GM19238 (cell line): Measurements from ENCODE around the gene FMOD.
"Not testable (repeated sequence)": the region's sequence is repeated elsewhere in the genome, so short reads cannot be mapped to it uniquely, and the experiment has no call there.

Source experiments
- DNase-seq: peaks from one replicate; pipeline ENCODE4 v3.0.0; 2011; ENCODE audit warnings: low spot score; ENCODE audit not compliant: insufficient read length

Gene FMOD

DNA sequence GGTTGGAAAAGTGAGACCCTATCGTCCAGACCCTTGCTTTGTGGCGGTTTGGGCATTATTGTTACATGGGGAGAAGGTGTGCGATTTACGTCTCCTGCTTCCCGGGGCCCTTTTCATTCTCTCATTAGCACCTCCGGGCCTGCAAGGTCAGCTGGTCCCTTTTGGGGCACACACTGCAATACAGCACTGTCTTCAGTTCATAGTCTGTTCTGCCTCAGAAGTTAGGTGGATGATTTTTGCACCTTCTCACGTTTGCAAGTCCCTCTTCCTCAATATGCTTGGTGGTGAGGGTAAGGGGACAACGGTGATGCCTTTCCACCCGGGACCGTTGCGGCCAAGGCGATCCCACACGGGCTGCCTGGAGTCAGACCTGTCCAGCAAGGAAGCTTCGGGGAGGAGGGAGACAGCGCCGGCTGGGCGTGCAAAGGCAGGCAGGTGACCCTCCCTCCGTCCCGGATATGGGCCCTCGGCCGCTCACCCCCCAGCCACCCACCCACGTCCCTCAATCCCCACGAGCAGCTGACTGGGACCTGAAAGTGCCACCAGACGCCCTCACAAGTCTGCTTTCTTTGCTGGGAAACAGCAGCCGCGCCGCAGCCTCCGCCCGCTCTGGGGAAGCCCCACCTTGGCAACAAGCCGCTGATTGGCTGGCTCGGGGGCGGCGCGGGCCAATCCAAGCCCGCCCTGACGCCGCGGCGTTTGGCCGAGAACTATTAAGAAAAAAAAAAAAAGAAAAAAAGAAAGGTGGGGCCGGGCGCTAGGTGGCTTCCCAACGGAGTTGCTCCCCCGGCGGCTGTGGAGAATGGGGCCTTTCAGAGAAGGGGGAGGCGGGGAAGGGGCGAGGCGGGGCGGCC is 23.9 kb downstream of the FMOD start:
- peak; percentile 87 for DNase-seq

DNA sequence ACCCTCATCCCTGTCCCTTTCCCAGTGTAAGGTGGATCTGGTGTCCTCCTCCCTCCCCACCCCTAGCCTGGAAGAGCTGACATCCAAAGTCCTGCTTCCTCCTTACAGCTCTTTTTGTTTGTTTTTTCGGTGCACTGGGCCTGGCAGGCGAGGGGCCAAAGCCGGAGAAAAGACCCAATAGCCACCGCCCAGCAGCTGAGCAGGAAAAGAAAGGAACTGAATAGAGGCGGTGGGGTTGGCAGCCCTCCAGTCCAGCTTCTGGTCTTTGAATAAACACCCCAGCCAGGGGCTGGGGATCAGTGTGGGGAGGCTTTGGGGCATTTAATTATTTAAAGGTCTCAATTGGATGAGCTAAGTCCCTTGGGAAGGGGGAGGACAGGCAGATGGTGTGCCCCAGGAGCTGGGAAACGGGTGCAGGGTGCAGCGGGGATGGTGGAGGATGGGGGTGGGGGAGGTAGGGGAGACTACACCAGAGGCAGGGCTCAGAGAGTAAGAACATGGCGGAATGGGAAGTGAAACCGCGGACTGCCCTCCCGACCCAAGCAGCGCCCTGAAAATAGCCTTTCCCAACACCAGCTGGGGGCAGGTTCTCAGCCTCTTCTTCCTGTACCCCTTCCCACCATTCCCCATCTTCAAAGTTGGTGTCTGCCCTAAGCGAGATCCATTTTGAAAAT is 25.4 kb downstream of the FMOD start:
- no peak for DNase-seq

DNA sequence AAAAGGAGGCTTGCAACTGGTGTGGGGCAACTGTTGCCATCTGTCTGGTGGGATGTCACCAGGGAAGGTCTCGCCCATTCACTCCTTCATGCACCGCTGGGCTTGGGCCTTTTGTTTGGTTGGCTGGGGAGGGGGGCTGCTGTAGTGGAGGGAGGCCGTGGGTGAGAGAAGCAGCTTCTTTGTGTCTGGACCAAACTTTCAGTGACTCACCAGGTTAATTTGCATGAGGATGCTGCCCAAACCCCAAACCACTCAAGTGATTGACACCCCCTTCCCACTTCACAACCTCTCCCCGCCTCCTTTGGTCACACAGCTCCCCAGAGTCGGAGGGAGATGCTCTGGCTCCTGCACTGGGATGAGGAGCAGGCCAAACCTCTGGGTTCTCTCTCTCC is 25.9 kb downstream of the FMOD start:
- peak; percentile 58 for DNase-seq

DNA sequence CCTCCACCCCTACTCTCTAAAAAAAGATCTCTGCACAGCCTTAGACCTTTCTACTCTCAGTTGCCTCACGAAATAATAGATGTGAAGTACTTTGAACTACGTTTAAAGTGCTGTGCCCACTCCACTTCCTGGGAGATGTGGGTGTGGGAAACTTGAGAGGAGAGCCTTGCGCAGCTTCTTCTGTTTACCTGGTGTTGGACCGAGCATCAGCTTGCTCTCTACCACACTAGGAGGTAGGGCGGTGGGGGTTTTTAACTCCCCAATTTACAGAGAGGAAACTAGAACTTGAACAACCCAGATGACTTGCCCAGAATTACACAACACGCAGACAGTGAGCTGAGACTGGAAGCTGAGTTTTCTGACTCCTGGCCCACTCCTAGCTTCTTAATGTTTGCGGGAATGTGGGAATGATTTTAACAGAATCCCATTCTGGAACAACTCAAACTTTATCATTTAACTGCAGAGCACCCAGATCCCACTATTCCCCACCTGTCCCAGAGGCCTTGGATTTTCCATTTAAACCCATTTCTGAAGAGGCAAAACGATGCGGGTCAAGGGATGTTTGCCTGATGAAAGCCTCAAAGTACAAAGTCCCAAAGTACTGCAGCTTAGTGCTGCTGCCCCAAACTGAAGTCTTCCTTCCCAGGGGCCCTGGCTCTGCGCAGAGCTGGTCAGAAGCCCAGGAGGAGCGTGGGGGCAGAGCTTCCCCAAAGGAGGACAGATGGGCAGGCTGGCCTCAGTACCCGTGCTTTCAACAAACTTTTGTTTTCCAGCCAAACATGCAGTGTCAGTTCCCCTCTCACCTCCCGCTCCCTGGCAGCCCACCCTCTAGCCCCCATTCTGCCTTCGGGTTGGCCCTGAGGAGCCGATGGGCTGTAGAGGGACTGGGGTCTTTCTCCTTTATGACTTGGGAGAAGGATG is 26.6 kb downstream of the FMOD start:
- DNase-seq, result no peak

DNA sequence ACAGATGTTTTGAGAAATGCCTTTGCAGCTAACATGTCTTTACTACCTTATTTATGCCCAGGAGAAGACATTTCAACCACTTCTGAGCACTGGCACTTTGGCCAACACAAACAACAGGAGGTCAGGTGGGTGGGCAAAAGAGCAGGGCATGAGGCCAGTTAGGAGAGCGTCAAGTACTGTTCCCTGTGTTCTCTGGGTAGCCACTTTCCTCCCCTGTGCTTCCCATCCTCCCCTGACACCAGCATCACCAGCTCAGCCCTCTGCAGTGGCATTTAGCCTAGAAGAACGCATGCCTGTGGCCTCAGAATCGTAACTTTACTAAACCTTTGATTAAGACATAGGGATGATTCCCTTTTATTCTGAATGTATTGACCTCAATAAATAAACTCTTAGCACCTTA is 27.3 kb downstream of the FMOD start:
- DNase-seq, result no peak

DNA sequence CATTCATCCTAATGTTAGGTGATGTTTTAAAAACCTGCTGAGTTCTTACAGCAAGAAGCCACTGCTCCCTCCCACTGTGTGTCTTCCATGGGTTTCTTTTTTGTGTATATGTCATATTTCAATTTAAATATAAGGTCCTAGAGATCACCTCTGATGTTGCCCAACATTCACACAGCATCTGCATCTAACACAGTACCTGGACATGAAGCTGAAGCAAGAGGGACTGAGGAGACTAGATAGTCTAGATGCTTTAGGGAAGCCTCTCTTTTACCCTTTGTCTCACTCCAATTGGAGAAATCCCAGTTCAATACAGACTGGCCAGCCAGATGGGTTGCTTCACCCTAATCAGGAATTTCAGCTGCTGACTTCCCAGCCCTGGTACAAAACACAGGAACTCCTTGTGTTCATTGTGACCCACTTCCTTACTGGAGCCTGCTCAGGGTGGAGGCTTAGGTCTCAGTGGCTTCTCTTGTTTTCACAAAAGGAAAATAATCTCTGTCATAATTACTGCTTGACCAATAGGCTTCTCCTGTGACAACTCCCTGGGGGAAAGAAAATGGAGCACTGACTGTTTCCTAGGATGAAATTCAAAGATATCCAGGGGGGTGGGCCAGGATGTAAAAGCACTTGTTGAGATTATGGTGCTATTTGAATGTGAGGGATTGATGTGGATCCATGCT is 28.3 kb downstream of the FMOD start:
- no peak for DNase-seq

DNA sequence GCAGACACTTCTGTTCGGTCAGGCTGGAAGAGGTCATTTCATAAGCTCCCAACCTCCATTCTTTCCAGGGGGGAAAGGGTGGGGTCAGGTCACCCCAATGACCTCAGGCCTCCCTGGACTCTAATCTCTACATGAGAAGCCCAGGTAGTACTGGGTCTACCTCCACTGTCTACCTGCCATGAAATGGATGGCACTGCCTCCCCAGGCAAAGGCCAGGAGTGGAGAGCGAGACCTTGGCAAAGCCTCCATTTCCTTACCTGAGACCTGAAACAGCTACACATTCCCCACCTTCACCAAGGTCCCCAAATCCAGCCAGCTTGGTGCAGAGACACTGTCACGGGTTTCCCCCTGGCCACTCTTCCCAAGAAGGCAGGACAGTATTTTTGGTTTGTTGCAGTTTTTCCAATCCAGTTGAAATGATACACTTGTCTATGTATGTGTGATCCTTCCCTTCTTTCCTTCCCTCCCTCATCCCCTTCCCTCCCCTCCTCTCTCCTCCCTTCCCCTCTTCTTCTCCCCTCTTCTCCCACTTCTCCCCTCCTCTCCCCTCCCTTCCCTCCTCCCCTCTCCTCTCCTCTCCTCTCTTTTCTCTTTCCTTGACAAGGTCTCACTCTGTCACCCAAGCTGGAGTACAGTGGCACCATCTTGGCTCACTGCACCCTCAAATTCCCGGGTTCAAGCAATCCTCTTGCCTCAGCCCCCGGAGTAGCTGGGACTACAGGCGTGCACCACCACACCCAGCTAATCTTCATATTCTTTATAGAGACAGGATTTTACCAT is 29.5 kb downstream of the FMOD start:
- no peak for DNase-seq

DNA sequence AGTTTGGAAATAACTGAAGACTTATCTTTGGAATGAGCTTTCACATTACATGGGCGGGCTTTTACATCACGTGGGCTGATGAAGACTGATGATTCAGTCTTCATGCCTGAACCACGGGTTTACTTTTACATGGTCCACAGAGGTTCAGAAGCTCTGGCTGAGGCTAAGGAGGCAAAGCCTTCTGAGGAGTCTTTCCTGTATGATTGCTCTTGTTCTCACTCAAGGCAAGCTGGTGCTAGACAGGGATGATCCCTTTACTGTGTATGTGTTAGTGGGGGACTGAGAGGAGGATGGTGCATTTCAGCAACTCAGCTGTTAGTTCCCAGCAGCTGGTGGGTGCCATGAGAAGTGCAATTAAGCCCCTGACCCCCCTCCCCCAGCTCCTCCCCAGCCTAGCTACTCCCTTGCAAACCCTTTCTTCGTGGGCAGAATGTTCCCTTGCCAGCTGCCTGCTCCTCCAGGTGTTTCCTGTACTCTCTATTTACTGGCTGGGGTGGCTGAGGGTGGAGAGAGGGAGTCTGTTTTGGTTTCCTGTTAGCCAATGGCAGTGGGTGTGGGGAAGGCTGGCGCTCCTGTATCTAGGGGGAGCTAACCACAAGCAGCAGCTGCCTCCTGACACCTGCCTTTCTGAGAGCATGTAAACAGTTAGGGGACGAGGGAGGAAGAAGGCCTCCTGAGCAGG is 30.2 kb downstream of the FMOD start:
- DNase-seq, result no peak

DNA sequence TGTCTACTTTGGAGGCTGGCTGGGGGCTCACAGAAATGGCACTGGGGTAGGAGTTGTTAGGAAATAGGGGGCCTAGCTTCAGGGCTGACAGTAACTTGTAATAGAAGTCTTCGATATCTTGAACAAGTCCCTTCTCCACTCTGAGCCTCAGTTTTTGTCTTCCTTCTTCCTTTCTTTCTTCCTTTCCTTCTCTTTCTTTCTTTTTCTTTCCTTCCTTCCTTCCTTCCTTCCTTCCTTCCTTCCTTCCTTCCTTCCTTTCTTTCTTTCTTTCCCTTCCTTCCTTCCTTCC is 32.7 kb downstream of the FMOD start:
- no peak for DNase-seq

DNA sequence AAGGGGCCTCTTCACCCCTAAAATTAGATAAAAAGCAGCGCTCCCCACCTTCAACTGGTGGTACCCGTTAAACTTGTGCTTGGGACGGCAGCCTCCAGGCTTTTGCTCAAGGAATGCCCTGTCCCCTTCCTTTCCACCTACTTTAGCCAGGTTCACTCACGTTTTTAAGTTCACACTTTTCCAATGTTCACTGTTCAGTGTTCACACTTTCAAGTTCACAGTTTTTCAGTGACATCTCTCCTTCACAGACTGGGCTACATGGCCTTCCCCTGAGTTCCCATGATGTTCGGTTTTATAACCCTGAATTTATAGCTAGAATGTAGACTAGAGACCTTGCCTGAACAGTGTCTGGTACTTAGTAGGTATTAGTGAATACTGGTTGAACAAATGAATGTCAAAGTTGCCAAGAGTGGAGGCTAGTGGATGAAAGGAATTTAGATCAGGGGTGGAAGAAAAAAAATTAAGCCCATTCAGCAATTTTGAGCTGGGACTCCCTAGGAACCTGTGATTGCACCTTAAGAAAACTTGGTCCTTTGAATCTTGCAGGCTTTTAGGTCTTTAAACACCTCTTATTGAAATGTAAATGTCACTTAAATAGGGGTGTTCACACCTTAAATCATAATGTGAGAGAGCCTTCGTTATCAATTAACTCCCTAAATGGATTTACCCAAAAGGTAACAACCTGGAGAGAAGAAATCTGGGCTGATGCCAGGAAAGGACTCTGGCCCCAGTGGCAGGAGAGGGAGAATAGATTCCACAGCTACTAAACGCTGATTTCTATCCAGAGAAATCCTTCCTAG is 33.3 kb downstream of the FMOD start:
- no peak for DNase-seq

DNA sequence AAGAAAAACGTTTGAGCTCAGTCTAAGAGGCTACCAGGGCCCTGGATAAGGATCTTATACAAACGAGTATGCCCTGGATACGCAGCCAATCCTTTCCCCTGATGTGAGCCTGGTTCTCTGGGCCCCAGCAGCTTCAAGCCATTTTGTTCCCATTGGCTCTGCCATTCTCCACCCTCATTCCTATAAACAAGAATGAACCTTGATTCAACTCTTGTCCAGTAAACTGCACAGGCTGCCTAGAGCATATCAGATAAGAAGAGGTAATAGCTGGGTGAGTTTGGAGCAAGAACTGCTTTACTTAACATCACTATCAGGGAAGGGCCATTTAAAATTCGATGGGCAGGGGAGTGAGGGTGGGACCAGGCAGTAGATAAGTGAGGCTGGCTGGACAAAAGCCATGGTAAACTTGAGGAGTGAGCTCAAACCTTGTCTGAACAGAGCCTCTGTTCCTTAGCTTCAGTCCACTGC is 34.3 kb downstream of the FMOD start:
- no peak for DNase-seq

DNA sequence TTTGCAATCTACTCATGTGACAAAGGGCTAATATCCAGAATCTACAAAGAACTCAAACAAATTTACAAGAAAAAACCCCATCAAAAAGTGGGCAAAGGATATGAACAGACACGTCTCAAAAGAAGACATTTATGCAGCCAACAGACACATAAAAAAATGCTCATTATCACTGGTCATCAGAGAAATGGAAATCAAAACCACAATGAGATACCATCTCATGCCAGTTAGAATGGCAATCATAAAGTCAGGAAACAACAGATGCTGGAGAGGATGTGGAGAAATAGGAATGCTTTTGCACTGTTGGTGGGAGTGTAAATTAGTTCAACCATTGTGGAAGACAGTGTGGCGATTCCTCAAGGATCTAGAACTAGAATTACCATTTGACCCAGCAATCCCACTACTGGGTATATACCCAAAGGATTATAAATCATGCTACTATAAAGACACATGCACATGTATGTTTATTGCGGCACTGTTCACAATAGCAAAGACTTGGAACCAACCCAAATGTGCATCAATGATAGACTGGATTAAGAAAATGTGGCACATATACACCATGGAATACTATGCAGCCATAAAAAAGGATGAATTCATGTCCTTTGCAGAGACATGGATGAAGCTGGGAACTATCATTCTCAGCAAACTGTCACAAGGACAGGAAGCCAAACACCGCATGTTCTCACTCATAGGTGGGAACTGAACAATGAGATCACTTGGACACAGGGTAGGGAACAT is 36.7 kb downstream of the FMOD start:
- DNase-seq, result not testable (repeated sequence)

DNA sequence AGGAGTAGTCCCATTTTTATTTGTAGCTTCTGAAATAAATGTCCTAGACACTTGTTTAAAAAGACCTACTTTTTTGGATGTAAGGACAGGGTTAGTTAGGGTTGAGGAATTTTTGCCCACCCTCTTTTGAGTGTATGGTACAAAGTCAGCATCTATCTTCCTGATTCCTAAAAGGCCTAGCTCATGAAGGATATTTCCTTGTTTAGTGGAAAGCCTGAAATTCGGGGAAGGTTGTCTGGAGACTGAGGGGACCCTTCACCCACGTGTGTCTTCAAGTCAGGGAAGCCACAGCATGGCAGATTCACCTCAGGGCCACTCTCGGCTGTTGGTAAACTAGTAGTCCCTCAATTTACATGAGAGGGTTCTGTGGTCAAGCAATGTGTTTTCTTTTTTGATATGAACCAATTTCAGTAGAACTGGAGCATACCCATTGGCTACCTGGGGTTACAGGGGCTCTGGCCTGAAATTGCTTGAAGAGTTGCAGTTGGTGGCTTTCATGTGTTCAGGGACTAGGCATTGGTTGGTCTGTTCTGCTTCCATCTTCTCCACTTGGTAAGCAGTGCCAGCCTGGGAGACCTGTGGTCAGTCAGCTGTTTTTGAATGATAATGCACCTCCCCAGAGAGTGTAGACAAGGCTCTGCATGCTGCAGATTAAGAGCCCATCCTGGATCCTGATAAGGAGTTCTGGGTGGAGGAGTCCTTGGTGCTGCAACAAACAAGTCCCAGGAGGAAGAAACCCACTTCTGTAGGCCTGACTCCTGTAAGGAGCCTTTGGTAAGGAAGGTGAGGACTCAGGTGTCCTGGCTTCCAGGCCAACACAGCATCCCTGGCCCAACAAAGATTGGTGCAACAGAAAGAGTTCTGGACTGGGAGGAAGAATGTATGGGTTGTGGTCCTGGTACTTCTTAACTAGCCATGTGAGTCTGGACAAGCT is 39.3 kb downstream of the FMOD start:
- no peak for DNase-seq

DNA sequence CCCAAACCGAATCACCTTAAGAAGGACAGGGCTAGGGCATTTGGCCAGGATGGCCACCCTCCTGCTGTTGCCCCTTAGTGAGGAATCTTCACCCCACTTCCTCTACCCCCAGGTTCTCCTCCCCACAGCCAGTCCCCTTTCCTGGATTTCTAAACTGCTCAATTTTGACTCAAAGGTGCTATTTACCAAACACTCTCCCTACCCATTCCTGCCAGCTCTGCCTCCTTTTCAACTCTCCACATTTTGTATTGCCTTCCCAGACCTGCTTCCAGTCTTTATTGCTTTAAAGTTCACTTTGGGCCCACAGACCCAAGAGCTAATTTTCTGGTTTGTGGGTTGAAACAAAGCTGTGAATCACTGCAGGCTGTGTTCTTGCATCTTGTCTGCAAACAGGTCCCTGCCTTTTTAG is 42.0 kb downstream of the FMOD start:
- DNase-seq, result no peak

DNA sequence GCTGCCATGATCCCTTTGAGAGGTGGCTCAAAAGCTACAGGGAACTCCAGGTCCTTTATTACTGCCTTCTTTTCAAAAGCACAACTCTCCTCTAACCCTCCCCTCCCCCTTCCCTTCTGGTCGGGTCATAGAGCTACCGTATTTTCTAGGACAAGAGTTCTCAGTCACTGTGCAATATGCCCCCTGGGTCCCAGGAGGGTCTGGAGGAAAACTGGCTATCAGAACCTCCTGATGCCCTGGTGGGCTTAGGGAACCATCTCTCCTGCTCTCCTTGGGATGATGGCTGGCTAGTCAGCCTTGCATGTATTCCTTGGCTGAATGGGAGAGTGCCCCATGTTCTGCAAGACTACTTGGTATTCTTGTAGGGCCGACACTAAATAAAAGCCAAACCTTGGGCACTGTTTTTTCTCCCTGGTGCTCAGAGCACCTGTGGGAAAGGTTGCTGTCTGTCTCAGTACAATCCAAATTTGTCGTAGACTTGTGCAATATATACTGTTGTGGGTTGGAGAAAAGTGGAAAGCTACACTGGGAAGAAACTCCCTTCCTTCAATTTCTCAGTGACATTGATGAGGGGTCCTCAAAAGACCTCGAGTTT is 42.5 kb downstream of the FMOD start:
- no peak for DNase-seq

DNA sequence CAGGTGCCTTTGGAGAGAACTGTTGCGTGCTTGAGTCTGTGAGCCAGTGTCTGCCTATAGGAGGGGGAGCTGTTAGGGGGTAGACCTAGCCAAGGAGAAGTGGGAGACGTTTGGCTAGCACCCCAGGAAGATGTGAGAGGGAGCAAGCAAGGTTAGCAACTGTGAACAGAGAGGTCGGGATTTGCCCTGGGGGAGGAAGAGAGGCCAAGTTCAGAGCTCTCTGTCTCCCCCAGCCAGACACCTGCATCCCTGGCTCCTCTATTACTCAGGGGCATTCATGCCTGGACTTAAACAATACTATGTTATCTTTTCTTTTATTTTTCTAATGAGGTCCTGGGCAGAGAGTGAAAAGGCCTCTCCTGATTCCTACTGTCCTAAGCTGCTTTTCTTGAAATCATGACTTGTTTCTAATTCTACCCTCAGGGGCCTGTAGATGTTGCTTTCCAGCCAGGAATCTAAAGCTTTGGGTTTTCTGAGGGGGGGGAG is 43.2 kb downstream of the FMOD start:
- DNase-seq, result no peak
